ENCODE measurements around the gene WASHC3. TPM values are rescaled to one million over a fixed set of nuclear protein-coding genes. Genes with fewer than 3 reads are reported as not detected.

Gene WASHC3
- total RNA-seq, 1 experiment from 2014 or later: 24.9 TPM

GRCh38 chr12:101995684-101996083 is 66.1 kb downstream of the WASHC3 start:
- H3K4me2 ChIP-seq (ENCODE audit: low read length): no peak overlapping the region
- H3K4me1 ChIP-seq (ENCODE audit: insufficient read depth, low read length): no peaks in the 10 kb centered on the region
- no peaks in the 10 kb centered on the region for H3F3A ChIP-seq (ENCODE audit: low read length, unreplicated experiment)
- POLR2A ChIA-PET (ENCODE audit: unreplicated experiment): no interaction called here
- H2AFZ ChIP-seq (ENCODE audit: low read length): no peak overlapping the region
- DNase-seq (no peak), ATAC-seq (no peak)
- no peak overlapping the region for H3K27ac ChIP-seq (ENCODE audit: low read length)
- H3K9me3 ChIP-seq (ENCODE audit: low read length): no peaks in the 10 kb centered on the region
- H3K9me2 ChIP-seq (replicated peaks; ENCODE audit: low read length): no peaks in the 10 kb centered on the region
- intact Hi-C loops (cut with micrococcal nuclease): loop anchor here (1.0 kb wide), 1 partner anchor 10 kb away; no protein-coding TSS in a partner anchor
- no peak overlapping the region for H3K4me3 ChIP-seq (ENCODE audit: low read length)
- H3K9ac ChIP-seq (ENCODE audit: low read length): no peak overlapping the region
- CTCF ChIA-PET: no interaction called here
- no peaks in the 10 kb centered on the region for H4K20me1 ChIP-seq (ENCODE audit: low read length)
- H3K27me3 ChIP-seq (ENCODE audit: low read length): 0 out of 2 replicates have a peak, but pooled peaks cover 5% of the 10 kb centered on the region
- H3K79me2 ChIP-seq (ENCODE audit: low read length): no peaks in the 10 kb centered on the region
- no TSS peak for BruUV-seq (replicated peaks)
- TF ChIP-seq CTCF (conservative IDR thresholded peaks at IDR 0.05; ENCODE audit: low read depth, low read length): no peak
- no peak for TF ChIP-seq EZH2 (IDR thresholded peaks at IDR 0.05; ENCODE audit: low read length, unreplicated experiment)
- no peak for TF ChIP-seq EZH2phosphoT487 (IDR thresholded peaks at IDR 0.05; ENCODE audit: borderline replicate concordance, low read length)
- no peaks in the 10 kb centered on the region for H3K36me3 ChIP-seq (ENCODE audit: low read depth, low read length)

- Histone ChIP-seq H4K20me1 (ENCODE audit: low read length) (no peaks in the 10 kb centered on the region), H3K4me2 (ENCODE audit: low read length) (no peak overlapping the region), H3K36me3 (ENCODE audit: low read depth, low read length) (no peaks in the 10 kb centered on the region), H3K27me3 (ENCODE audit: low read length) (peaks cover 33% of the 10 kb centered on the region), H3K4me3 (ENCODE audit: low read length) (no peak overlapping the region), H3K9ac (ENCODE audit: low read length) (no peak overlapping the region), H3K4me1 (ENCODE audit: insufficient read depth, low read length) (no peaks in the 10 kb centered on the region), H3K79me2 (ENCODE audit: low read length) (no peaks in the 10 kb centered on the region), H3K27ac (ENCODE audit: low read length) (no peak overlapping the region), H2AFZ (ENCODE audit: low read length) (no peak overlapping the region), H3K9me3 (ENCODE audit: low read length) (no peaks in the 10 kb centered on the region), H3F3A (ENCODE audit: low read length, unreplicated experiment) (no peaks in the 10 kb centered on the region), H3K9me2 (replicated peaks; ENCODE audit: low read length) (no peaks in the 10 kb centered on the region)
- no TSS peak for BruUV-seq (replicated peaks)
- DNase-seq (no peak), ATAC-seq (no peak)
- TF ChIP-seq EZH2 (IDR thresholded peaks at IDR 0.05; ENCODE audit: low read length, unreplicated experiment): no peak
- TF ChIP-seq CTCF (conservative IDR thresholded peaks at IDR 0.05; ENCODE audit: low read depth, low read length): no peak
- TF ChIP-seq EZH2phosphoT487 (IDR thresholded peaks at IDR 0.05; ENCODE audit: borderline replicate concordance, low read length): no peak
- CTCF ChIA-PET: no interaction called here
- intact Hi-C loops (cut with micrococcal nuclease): no loop called here
- POLR2A ChIA-PET (ENCODE audit: unreplicated experiment): no interaction called here
Observed at GRCh38 chr12:101992091-101992490, 69.7 kb downstream of the WASHC3 start.

- no peak overlapping the region for H3K4me3 ChIP-seq (ENCODE audit: low read length)
- H2AFZ ChIP-seq (ENCODE audit: low read length): no peak overlapping the region
- no peaks in the 10 kb centered on the region for H3K79me2 ChIP-seq (ENCODE audit: low read length)
- TF ChIP-seq EZH2 (IDR thresholded peaks at IDR 0.05; ENCODE audit: low read length, unreplicated experiment): no peak
- no peak for TF ChIP-seq EZH2phosphoT487 (IDR thresholded peaks at IDR 0.05; ENCODE audit: borderline replicate concordance, low read length)
- no peak for TF ChIP-seq CTCF (conservative IDR thresholded peaks at IDR 0.05; ENCODE audit: low read depth, low read length)
- ChIA-PET CTCF (no interaction called here), POLR2A (ENCODE audit: unreplicated experiment) (no interaction called here)
- H3F3A ChIP-seq (ENCODE audit: low read length, unreplicated experiment): no peaks in the 10 kb centered on the region
- H3K9me2 ChIP-seq (replicated peaks; ENCODE audit: low read length): no peaks in the 10 kb centered on the region
- DNase-seq (no peak), ATAC-seq (no peak)
- H3K27me3 ChIP-seq (ENCODE audit: low read length): peaks cover 64% of the 10 kb centered on the region
- intact Hi-C loops (cut with micrococcal nuclease): no loop called here
- no peaks in the 10 kb centered on the region for H4K20me1 ChIP-seq (ENCODE audit: low read length)
- no peak overlapping the region for H3K9ac ChIP-seq (ENCODE audit: low read length)
- no peak overlapping the region for H3K4me2 ChIP-seq (ENCODE audit: low read length)
- no peaks in the 10 kb centered on the region for H3K4me1 ChIP-seq (ENCODE audit: insufficient read depth, low read length)
- no peaks in the 10 kb centered on the region for H3K9me3 ChIP-seq (ENCODE audit: low read length)
- no peaks in the 10 kb centered on the region for H3K36me3 ChIP-seq (ENCODE audit: low read depth, low read length)
- no TSS peak for BruUV-seq (replicated peaks)
- no peak overlapping the region for H3K27ac ChIP-seq (ENCODE audit: low read length)
Observed at GRCh38 chr12:101982307-101982706, 79.5 kb downstream of the WASHC3 start.
